ENCODE data around the gene CFDP1.

The CFDP1 gene

DNA sequence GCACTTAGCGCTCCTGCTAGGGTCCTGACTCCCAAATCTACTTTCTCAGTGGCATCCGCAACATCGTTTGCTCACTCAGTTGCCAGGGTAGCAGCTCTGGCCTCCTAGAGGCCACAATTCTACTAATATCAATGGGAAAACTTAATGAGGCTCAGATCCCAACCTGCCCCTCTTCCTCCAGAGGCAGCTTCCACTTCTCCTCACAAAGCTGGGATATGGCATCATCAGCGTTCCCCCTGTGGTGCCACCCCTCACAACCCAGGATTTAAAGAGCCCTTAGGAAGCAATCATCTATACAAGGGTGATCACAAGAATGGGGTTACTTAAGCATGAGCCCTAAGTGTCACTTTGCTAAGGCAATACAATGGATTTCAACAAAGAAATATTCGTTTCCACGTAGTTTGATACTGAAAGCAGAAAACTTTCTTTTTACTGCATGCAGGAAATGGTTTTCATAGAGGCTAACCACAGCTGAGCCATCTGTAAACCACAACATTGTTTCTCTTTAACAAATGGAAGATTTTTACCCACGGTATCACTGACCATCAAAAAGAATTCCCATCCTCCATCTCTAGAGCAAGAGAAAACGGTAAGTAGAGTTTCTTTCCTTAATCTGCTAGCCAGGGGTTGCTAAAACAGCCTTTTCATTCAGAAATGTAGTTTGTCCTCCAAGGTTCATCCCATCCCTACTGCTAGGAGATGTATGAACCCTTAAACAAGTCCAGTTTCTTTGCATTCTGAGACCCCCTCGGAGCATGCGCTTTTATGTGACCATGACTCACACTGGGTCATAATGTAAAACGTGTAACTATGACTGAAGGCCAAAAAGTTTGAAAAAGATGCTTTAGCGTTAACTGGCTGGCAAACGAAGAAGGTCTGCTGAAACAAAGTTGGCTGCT, 113.5 kb downstream of the CFDP1 start:
- no peak for DNase-seq (ENCODE audit: low spot score)

DNA sequence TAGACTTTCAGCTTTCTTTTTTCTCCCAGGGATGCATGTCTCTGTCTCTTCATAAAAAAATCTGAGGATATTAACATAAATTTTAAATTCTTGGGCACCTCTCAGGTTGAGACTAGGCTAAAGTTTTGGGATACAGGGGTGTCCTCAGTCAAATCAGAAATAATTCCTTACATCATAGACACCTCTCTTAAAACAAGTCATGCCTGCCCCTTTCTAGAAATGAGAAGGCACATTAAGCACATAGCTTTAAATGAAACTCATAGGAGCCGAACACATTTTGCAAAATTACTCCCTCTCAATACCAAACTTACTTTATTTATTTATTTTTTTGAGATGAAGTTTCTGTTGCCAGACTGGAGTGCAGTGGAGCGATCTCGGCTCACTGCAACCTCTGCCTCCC, 114.6 kb downstream of the CFDP1 start:
- DNase-seq (ENCODE audit: low spot score) = no peak

DNA sequence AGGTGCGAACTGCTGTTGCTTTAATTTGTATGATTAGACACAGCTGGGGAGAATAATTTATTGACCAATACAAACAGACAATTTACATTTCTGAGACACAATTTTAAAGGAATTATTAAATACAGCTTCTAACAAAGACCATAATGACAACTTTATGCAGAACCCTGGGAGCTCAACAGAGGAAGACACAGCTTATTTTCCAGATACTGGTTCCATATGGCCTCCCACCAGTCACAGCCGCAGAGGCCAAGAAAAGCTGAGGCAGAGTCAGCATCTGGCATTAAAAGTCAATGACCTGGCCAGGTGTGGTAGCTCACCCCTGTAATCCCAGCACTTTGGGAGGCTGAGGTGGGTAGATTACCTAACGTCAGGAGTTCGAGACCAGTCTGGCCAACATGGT, 115.8 kb downstream of the CFDP1 start:
- DNase-seq (ENCODE audit: low spot score) = no peak

DNA sequence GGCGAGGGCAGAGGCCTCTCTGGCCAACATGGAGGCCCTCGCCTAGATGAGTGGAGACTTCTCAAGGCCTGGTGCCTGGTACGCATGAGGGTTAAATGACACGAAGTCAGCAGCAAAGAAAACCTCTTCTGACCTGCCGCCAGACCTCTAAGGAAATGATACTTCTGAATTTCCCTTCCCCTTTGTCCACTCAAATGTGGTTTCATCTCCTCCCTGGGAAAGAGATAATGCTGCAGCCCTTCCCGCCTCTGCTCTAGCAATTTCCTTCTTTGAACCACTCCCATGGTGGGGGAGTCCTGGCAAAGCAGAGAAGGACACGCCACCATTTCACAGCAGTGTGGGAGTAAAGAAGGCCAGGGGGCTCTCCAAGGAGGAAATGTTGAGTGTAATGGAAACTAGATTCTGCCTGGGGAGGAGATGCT, 116.2 kb downstream of the CFDP1 start:
- no peak for DNase-seq (ENCODE audit: low spot score)

DNA sequence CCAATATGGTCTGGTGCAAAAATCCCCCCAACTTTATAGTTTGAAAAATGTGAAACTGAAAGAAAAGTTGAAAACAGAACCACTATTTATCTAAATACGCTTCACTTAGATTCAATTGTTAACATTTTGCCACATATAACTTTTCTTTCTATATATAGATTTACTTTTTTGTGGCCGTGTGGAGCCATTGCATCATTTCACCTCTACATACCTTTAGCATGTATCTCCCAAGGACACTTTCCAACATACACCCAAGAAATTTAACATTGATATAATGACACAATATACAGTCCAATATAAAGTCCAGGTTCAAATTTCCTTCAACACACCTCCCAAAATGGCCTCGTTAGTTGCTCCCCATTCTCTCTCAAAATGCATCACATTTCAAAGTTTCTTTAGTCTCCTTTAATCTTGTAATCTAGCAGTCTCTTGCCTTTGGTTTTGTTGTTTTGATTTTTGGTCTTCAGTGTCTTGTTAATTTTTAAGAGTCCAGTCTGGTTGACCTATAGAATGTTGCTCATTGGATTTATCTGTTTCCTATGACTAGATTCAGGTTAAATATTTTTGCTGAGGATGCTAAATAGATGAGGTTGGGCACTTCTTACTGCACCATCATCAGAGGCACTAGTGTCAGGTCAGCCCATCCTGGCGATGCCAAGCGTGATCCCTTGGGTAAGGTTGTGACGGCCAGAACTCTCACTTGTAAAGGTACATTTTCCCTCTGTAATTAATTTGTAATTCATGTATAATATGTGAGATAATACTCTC, 117.6 kb downstream of the CFDP1 start:
- no peak for DNase-seq (ENCODE audit: low spot score)

DNA sequence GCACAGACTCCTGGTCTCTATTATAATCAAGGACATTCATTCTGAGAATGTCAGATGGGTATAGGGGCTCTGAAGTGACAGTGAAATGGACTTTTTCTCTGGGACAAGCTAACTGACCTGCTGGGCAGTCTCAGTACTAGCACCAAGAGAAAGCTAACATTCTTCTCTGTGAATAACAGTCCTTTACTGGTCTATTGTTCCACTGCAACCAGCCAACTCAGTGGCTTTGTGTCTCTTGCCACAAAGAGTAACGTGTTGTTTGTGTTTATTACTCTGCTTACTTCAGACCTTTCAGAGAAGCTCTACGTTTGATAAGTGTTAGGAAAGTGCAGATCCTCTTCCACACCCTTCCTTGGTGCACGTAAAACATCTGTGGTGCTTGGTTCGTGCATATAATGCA, 120.4 kb downstream of the CFDP1 start:
- DNase-seq (ENCODE audit: low spot score) = peak; percentile 40

DNA sequence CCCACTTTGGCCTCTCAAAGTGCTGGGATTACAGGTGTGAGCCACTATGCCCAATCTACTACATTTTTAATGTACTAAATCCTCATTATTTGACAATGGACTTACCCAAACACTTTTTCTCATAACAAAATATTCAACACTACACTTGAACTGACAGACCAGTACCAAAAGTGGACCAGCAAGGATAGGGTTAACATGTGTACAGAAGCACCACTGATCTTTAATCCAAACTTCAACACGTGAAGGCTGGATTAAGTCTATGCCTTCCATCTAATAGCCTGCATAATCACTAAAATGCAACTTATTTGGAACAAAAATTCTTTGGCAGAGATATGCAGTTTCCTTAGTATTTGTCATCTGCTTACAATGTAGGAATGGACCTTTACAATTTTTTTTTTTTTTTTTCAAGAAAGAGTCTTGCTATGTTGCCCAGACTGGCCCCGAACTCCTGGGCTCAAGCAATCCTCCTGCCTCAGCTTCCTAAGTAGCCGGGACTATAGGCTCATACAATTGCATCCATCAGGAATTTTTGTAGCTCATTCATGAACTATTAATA, 121.8 kb downstream of the CFDP1 start:
- DNase-seq (ENCODE audit: low spot score) = no peak

DNA sequence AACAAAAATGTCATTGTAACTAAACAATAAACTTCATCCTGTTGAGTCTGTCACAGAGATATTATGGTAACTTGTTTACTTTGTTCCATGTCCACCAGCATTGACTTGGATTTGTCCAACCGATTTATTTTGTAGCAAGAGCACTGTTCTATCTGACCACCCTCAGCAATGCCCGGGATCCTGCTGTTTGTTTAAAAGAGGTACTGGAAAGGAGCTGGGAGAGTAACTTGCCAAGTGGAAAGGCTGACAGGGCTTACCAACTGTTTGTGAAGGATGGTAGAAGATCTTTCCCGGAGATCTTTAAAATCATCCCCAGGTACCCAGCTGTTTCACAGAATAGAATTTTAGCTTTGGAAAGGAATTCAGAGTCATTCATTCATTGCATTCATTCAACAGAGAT, 122.8 kb downstream of the CFDP1 start:
- no peak for DNase-seq (ENCODE audit: low spot score)

DNA sequence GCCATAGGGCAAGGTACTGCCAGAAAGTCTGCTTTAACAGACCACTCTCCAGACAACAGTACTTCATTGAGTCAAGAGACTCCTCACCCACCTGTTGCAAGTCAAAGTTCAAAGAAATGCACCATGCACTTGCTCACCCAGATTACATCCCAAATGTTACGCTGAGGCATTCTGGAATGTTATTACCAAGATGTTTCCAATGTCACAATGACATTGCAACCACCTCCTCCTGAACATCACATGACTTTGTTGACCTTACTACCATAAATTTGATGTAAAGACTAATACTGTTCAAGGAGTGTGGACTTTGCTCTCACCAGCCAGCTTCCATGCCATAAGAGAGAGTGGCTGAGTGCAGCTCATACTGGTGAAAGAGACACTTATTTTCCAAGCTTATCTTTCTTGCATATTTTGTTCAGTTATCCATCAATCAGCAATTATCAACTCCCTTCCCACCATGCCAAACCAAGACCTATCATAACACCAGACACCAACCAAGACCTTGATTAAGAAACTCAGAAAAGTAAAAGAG, 123.3 kb downstream of the CFDP1 start:
- no peak for DNase-seq (ENCODE audit: low spot score)

DNA sequence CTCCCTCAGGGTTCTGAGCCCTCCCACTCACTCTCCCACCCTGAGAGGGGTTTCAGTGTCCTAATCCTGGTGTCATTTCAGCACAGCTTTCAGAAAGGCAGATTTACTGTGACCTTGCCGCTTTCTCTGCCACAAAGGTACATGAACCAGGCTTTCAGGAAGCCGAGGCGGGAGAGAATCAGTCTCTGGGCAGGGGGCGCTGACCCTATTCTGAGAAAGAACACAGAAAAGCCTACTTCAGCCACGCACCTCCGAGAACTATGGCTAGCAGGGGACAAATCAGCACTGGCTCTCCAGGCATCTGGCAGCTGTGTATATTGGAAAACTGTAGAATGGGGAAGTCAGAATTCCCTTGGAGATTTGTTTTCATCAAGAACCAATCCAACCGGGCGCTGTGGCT, 124.1 kb downstream of the CFDP1 start:
- DNase-seq (ENCODE audit: low spot score) = no peak

DNA sequence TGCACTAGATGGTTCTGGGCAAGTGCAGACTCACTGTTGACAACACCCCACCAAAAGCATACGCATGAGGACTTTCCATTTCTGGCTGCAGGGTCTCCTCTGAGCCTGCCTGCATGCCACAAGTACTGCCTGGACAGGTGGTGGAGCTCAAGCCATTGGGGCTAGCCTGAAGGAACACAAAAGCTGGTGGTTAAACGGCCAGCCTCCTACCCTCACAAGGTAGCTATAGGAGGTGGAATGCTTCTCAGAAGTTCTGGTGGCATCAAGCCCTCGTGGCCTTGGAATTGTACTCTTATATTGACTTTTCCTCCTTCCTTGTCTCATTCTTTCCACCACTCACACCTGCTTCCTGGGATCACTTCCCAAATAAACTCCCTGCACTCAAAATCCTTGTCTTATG, 125.3 kb downstream of the CFDP1 start:
- DNase-seq (ENCODE audit: low spot score) = no peak

DNA sequence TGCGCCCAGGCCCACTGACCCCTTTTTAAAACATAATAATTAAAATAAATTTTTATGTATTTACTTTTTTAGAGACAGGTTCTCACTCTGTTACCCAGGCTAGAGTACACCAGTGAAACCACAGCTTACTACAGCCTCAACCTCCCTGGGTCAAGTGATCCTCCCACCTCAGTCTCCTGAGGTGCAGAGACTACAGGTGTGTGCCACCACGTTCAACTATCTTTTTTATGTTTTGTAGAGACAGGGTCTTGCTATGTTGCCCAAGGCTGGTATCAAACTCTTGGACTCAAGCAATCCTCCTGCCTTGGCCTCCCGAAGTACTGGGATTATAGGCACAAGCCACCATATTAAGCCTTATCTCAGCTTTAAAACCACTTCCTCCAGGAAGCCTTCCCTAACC, 125.8 kb downstream of the CFDP1 start:
- no peak for DNase-seq (ENCODE audit: low spot score)

DNA sequence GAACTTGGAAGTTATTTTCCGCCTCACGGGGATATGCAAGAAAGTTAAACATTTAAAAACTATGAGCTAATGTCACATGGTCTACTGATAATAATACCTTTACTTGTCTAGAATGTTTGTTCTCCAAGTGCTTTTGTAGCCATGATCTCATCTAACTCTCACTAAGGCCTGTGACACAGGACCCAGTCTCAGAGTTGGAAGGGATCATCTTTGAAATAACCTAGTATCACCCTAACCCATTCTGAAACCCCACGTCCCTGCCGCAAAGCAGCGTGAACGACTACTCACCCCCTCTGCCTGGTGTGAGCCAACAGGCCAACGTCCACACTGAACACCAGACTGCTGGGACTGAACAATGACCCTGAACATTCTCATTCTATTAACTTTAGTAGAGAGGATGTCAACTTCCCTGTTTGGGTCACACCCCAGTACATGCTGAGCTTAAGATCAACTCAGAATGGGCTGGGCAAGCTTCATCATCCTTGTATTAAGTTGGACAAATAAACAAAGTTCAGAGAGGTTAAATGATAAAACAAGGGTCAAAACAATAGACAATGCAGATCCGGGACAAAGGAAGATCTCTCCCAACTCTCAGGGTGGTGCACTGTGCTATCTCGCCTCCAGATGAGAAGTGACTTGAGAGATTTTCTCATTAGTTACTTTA, 127.1 kb downstream of the CFDP1 start:
- DNase-seq (ENCODE audit: low spot score) = peak; percentile 31

DNA sequence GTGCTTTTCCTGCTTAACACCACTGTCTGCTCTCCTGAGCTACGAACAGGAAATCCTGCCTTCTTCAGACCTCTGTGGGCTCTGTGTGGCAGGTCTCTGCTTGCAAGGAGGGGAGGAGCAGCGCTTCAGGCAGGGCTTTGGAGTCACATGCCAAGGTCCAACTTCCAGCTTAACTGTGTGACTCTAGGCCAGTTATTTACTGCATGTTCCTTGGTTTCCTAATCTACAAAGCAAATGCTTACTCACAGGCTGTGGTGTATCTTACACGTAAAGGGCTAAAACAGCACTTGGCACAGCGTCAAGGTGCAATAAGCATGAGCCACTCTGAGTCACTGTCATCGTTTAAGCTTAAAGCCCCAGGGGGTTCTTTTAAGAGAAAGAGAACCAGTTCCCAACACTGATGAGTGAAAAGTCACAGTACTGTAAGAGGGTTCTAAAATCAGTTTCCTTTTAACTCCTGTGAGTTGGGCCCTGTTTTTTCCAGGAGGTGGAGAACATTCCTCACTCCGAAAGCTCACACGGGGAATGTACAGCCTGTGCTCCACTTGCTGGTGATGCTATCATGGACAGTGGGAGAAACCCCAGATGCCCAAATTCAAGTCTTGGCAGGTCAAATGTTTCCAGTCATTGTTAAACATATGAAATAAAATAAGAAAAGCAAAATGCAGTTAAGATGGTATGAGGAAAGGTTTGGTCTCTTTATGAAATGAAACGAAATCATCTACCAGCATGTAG, 127.8 kb downstream of the CFDP1 start:
- no peak for DNase-seq (ENCODE audit: low spot score)

DNA sequence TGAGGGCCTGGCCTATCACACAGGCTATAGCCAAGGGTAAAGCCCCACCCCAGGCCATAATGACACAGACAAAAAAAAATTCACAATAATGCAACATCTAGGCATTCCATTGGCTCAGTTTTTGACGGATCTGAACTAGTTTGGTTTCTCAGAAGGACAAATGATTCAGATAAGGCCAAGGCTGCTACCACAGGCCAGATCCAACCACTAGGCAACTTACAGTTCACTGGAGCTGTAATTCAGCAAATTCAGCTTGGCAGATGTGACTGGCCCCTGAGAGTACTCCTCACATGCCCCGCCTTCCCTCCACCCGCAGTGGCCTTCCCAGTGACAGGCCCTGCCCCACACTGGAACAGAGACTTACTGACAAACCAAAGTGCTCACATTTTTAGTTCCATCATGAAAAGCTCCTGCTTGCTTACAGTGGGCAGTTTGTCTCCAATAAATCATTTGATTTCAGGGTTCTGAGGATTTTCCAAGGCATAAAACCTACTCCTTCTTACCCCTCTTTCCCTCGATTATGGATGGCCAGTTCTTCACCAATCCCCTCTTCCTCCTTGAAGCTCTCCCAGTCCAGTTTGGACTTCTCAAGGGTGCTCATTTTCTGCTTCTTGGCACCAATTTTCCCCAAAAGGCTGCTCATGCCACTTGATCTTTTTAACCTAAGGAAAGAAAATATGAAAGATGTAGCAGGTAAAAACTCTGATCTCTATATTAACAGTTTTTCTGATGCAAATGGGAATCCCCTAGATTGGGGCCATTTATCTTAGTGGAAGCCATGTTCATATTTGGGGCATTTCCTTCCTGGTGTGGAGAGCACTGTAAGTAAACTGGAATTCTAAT, 128.6 kb downstream of the CFDP1 start:
- DNase-seq (ENCODE audit: low spot score) = peak; percentile 76

DNA sequence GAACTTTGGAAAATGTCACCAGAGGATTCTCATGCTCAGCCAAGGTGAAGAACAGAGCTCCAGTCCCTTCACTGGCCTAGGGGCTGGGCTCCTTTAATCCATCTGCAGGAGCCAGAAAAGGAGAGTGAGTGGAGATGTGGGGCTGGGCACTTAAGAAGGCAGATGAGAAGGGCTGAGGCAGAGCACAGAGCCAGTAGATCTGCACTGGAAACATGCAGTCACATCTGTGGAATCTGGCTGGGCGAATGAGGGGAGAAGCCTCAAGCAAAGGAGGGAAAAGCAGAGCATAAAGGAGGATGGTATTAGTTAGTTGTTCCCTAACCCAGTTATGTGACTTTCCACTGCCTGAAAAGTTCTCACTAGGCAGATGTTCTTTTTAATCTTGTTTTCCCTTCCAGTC, 131.5 kb downstream of the CFDP1 start:
- DNase-seq (ENCODE audit: low spot score) = no peak

DNA sequence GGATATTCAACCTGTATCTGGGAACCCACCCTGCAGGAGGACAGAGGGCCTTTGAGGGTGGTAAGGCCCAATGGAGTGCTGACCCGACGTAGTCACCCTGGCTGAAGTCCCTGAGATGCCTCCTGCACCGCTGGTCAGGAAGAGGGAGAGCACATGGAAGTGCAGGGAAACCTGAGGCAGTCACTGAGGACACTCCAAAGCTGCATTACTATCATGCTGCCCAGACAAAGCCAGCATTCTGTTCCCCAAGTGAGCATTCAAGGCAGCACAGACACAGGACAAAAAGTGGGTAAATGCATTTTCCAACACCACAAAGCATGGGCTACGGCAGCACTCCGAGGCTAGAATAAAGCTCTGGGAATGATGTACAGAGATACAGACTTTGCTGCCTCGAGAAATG, 135.0 kb downstream of the CFDP1 start:
- DNase-seq (ENCODE audit: low spot score) = peak; percentile 46

DNA sequence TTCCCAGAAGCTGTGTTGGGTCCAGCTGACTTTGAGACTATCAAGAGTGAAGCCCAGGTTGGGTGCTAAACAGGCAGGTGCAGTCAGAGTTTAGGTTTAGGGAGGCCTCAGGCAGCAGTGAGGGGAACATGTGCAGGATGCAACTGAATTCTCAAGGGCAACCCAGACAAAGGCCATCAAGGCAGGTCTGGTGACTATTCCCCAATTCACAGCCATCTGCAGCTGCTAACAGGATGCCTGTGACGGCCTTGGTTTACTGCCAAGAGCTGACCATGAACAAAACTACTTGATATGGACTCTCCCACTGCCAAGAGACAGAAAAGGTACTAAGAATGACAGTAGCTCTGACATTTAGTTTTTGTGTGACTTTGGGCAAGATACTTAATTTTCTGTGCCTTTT, 136.7 kb downstream of the CFDP1 start:
- peak; percentile 56 for DNase-seq (ENCODE audit: low spot score)

DNA sequence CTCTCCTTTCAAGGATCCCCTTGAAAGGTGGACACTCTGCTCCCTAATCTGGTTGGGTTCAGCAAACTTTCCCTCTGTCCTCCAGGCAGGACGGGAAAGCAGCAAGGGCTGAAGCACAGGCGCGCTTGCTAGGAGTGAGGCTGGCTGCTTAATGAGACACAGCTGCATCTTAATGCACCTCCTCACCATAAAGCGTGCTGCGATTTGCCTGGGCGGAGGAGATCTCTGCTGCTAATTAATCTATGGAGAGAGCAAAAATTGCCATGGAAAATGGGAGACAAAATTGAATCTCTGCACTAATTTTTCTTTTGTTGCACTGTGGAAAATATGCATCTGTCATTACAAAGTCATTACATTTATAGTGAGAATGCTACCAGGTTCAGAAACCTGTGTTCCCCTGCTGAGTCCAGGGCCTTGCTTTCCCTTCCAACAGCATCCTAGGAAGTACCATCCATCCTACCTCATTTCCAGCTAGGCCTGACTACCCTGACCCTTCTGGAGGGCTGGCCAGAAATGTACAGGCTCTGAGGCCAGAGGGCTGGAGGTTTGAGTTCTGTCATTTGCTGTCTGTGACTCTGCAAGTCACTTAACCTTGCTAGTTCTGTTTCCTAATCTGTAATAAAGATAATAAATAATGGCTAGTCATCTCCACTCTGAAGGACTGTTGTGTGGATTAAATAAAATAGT, 138.4 kb downstream of the CFDP1 start:
- DNase-seq (ENCODE audit: low spot score) = no peak

DNA sequence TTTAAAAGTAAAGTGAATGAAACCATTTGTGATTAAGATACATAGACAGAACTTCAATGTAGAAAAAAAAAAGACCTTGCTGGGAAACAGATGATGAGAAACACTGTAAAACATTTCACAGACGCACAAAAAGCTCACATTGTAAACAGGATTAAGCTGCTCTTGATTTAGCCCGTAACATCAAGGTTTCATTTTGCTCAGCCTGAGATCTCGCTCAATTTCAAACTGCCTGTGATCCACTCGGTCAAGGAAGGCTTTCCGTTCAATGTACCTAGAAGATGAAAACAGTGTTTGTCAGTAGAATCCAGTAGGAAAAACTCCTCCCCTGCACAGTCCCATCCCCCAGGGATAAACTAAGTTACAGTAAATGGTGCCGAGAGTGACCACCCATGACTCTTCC, 139.5 kb downstream of the CFDP1 start:
- no peak for DNase-seq (ENCODE audit: low spot score)

Data from putamen (tissue), 1 donor.